ENCODE results near the gene TMEM98. TPM values are rescaled to one million over a fixed set of nuclear protein-coding genes. Genes with fewer than 3 reads are reported as not detected.
"Not testable (repeated sequence)": the region's sequence is repeated elsewhere in the genome, so short reads cannot be mapped to it uniquely, and the experiment has no call there.

Gene TMEM98
- total RNA-seq, 2 experiments from 2014 or later = not detected

DNA sequence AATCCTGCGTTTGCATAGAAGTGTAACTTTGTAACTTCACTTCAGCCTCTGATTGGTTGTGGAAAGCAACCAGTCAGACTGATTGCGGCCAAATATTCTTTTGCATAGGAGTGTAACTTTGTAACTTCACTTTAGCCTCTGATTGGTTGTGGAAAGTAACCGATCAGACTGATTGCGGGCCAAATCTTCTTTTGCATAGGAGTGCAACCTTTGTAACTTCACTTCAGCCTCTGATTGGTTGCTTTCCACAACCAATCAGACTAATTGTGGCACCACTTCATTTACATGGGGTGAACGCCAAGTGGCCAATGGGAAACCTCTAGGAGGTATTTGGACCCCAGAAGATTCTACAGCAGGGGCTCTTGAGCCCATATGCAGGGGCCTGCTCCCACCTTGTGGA is 1.8 kb upstream of the TMEM98 start:
- no peaks in the 10 kb centered on the region for H3K36me3 ChIP-seq (ENCODE audit: insufficient read depth, low read length)
- no peaks in the 10 kb centered on the region for H3K79me2 ChIP-seq (ENCODE audit: insufficient read depth, low read depth, low read length)
- BruUV-seq (replicated peaks) = no TSS peak
- H3K27ac ChIP-seq (ENCODE audit: low read depth, low read length, poor library complexity, severe bottlenecking) = no peak overlapping the region
- no peak overlapping the region for H2AFZ ChIP-seq (ENCODE audit: low read length)
- intact Hi-C loops (cut with micrococcal nuclease; ENCODE audit: unreplicated experiment) = no loop called here
- no peaks in the 10 kb centered on the region for H3K4me1 ChIP-seq (ENCODE audit: insufficient read depth, low read length, poor library complexity, severe bottlenecking)
- ChIA-PET CTCF (ENCODE audit: unreplicated experiment) (no interaction called here), POLR2A (no interaction called here)
- no peaks in the 10 kb centered on the region for H3K9me3 ChIP-seq (ENCODE audit: low read length)
- no peaks in the 10 kb centered on the region for H4K20me1 ChIP-seq (ENCODE audit: insufficient read depth, low read length)
- TF ChIP-seq EZH2phosphoT487 (IDR thresholded peaks at IDR 0.05; ENCODE audit: borderline replicate concordance, low read depth, low read length) = no peak
- TF ChIP-seq, protein P1, sequence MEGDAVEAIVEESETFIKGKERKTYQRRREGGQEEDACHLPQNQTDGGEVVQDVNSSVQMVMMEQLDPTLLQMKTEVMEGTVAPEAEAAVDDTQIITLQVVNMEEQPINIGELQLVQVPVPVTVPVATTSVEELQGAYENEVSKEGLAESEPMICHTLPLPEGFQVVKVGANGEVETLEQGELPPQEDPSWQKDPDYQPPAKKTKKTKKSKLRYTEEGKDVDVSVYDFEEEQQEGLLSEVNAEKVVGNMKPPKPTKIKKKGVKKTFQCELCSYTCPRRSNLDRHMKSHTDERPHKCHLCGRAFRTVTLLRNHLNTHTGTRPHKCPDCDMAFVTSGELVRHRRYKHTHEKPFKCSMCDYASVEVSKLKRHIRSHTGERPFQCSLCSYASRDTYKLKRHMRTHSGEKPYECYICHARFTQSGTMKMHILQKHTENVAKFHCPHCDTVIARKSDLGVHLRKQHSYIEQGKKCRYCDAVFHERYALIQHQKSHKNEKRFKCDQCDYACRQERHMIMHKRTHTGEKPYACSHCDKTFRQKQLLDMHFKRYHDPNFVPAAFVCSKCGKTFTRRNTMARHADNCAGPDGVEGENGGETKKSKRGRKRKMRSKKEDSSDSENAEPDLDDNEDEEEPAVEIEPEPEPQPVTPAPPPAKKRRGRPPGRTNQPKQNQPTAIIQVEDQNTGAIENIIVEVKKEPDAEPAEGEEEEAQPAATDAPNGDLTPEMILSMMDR (conservative IDR thresholded peaks at IDR 0.05; ENCODE audit: low read length) = no peak
- no peaks in the 10 kb centered on the region for H3K9me2 ChIP-seq (ENCODE audit: insufficient read depth, low read length)
- no peak for DNase-seq (ENCODE audit: low spot score)
- H3K4me2 ChIP-seq (ENCODE audit: low read length) = no peak overlapping the region
- H3K4me3 ChIP-seq (ENCODE audit: low read depth, low read length, poor library complexity, severe bottlenecking) = no peak overlapping the region

DNA sequence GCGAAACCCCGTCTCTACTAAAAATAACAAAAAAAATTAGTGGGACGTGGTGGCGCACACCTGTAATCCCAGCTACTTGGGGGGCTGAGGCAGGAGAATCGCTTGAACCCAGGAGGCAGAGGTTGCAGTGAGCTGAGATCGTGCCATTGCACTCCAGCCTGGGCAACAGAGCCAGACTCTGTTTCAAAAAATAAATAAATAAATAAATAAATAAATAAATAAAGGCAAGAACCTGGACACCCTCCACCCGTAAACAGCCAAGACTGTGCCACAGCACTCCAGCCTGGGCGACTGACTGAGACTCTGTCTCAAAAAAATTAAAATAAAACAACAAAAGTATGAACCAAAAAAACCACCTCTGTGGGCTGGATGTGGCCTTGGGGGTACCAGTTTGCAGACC is 1.2 kb upstream of the TMEM98 start:
- H2AFZ ChIP-seq (ENCODE audit: low read length); POLR2A ChIA-PET; H3K4me3 ChIP-seq (ENCODE audit: low read depth, low read length, poor library complexity, severe bottlenecking); H4K20me1 ChIP-seq (ENCODE audit: insufficient read depth, low read length); H3K9me2 ChIP-seq (ENCODE audit: insufficient read depth, low read length); H3K4me1 ChIP-seq (ENCODE audit: insufficient read depth, low read length, poor library complexity, severe bottlenecking); H3K36me3 ChIP-seq (ENCODE audit: insufficient read depth, low read length); CTCF ChIA-PET (ENCODE audit: unreplicated experiment); H3K27ac ChIP-seq (ENCODE audit: low read depth, low read length, poor library complexity, severe bottlenecking); DNase-seq (ENCODE audit: low spot score); BruUV-seq (replicated peaks); intact Hi-C loops (cut with micrococcal nuclease; ENCODE audit: unreplicated experiment); H3K9me3 ChIP-seq (ENCODE audit: low read length); H3K79me2 ChIP-seq (ENCODE audit: insufficient read depth, low read depth, low read length); H3K4me2 ChIP-seq (ENCODE audit: low read length): not testable (repeated sequence)

DNA sequence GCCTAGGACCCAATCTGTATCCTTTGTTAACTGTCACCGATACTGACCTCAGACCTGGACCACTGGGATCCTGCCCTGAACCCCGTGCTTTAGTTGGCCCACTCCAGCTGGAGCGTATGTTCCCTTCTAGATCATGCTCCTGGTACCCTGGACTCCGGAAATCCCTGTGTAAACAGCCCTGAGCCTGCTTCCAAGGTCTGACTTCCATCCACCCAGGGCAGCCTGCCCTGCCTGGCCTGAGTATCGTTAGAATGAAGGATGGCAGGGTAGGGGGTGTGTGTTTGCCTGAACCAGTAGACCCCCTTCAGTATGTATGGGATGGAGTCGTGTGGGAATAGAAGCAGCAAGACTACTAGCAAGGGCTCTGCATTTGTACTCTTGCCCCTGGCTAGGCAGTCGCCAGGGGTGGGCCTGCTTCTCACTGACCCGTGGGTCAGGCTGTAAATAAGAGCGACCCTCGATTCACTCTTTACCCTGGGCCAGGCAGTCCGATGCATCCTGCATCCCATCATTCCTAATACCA is 691 bp upstream of the TMEM98 start:
- CTCF ChIA-PET (ENCODE audit: unreplicated experiment) = no interaction called here
- POLR2A ChIA-PET = no interaction called here
- intact Hi-C loops (cut with micrococcal nuclease; ENCODE audit: unreplicated experiment) = no loop called here

More for the DNA sequence above, 691 bp upstream of the TMEM98 start:
- no peak for TF ChIP-seq EZH2phosphoT487 (IDR thresholded peaks at IDR 0.05; ENCODE audit: borderline replicate concordance, low read depth, low read length)
- TF ChIP-seq, protein P1 (conservative IDR thresholded peaks at IDR 0.05; ENCODE audit: low read length) = no peak
- no peaks in the 10 kb centered on the region for H3K9me2 ChIP-seq (ENCODE audit: insufficient read depth, low read length)
- no peak overlapping the region for H2AFZ ChIP-seq (ENCODE audit: low read length)
- H4K20me1 ChIP-seq (ENCODE audit: insufficient read depth, low read length) = no peaks in the 10 kb centered on the region
- no peaks in the 10 kb centered on the region for H3K79me2 ChIP-seq (ENCODE audit: insufficient read depth, low read depth, low read length)
- BruUV-seq (replicated peaks) = no TSS peak
- no peaks in the 10 kb centered on the region for H3K4me1 ChIP-seq (ENCODE audit: insufficient read depth, low read length, poor library complexity, severe bottlenecking)
- H3K4me3 ChIP-seq (ENCODE audit: low read depth, low read length, poor library complexity, severe bottlenecking) = no peak overlapping the region
- no peak overlapping the region for H3K27ac ChIP-seq (ENCODE audit: low read depth, low read length, poor library complexity, severe bottlenecking)
- no peaks in the 10 kb centered on the region for H3K36me3 ChIP-seq (ENCODE audit: insufficient read depth, low read length)
- DNase-seq (ENCODE audit: low spot score) = no peak
- H3K9me3 ChIP-seq (ENCODE audit: low read length) = no peaks in the 10 kb centered on the region
- H3K4me2 ChIP-seq (ENCODE audit: low read length) = no peak overlapping the region

Data from OCI-LY7 (cell line).